HG02571 (cell line): ENCODE results near the gene TIPARP.

ENCODE experiments used
- ATAC-seq: cut with Tn5 transposase; IDR thresholded peaks from one replicate; pipeline ENCODE4 v1.9.1; 2021; ENCODE audit warnings: mild to moderate bottlenecking, moderate library complexity; ENCODE audit not compliant: unreplicated experiment

Gene TIPARP

GRCh38 chr3:156674046-156674910, at the start of gene TIPARP:
TSS of gene TIPARP (plus strand) at chr3:156674590. CDS start at chr3:156677698, 3,108 bp downstream.
- ATAC-seq, result peak; percentile 81

- no peak for ATAC-seq
Observed at GRCh38 chr3:156626104-156626503, 48.3 kb upstream of the TIPARP start.

- no peak for ATAC-seq
Observed at GRCh38 chr3:156627946-156628569, 46.3 kb upstream of the TIPARP start.

- ATAC-seq, result no peak
Observed at GRCh38 chr3:156628836-156629618, 45.4 kb upstream of the TIPARP start.

GRCh38 chr3:156630081-156630772, 44.2 kb upstream of the TIPARP start:
- no peak for ATAC-seq

- ATAC-seq, result no peak
Observed at GRCh38 chr3:156630773-156631093, 43.7 kb upstream of the TIPARP start.

GRCh38 chr3:156631323-156631722, 43.1 kb upstream of the TIPARP start:
- no peak for ATAC-seq

- no peak for ATAC-seq
Observed at GRCh38 chr3:156632601-156633000, 41.8 kb upstream of the TIPARP start.

- ATAC-seq, result no peak
Observed at GRCh38 chr3:156633335-156633734, 41.1 kb upstream of the TIPARP start.

GRCh38 chr3:156635034-156635433, 39.4 kb upstream of the TIPARP start:
- ATAC-seq, result no peak

- ATAC-seq, result no peak
Observed at GRCh38 chr3:156635973-156636372, 38.4 kb upstream of the TIPARP start.

- ATAC-seq, result no peak
Observed at GRCh38 chr3:156637480-156638022, 36.8 kb upstream of the TIPARP start.

- no peak for ATAC-seq
Observed at GRCh38 chr3:156638271-156638670, 36.1 kb upstream of the TIPARP start.

- ATAC-seq, result no peak
Observed at GRCh38 chr3:156639414-156640023, 34.9 kb upstream of the TIPARP start.

- ATAC-seq, result no peak
Observed at GRCh38 chr3:156641618-156641975, 32.8 kb upstream of the TIPARP start.

GRCh38 chr3:156642750-156643728, 31.4 kb upstream of the TIPARP start:
- no peak for ATAC-seq

GRCh38 chr3:156643729-156644389, 30.5 kb upstream of the TIPARP start:
- ATAC-seq, result peak; percentile 77

GRCh38 chr3:156644958-156645357, 29.4 kb upstream of the TIPARP start:
- no peak for ATAC-seq

GRCh38 chr3:156646958-156647357, 27.4 kb upstream of the TIPARP start:
- ATAC-seq, result no peak
